Neural cell (in vitro differentiated cells): ENCODE data around the gene KRT86. TPM values are rescaled to one million over a fixed set of nuclear protein-coding genes. Genes with fewer than 3 reads are reported as not detected.

Experiments used
- H2AFZ ChIP-seq: fragments of 200-600, 300-800 bp; sonication (generic), shearing (Covaris generic); 2 replicates; pipeline ENCODE4 v1.6.0; 2014; ENCODE audit warnings: low read depth, mild to moderate bottlenecking, antibody characterized with exemption, low read length, moderate library complexity
- H3F3A ChIP-seq: fragments of 200-600 bp; shearing (Covaris generic); 2 replicates; pipeline ENCODE4 v1.6.1; 2016; ENCODE audit warnings: mild to moderate bottlenecking, moderate library complexity, mixed read lengths, antibody characterized with exemption, low read length; ENCODE audit not compliant: insufficient read depth, poor library complexity, severe bottlenecking
- H3K27ac ChIP-seq: fragments of 200-600, 300-800 bp; sonication (generic), shearing (Covaris generic); 2 replicates; pipeline ENCODE4 v1.5.1; 2014; ENCODE audit warnings: mild to moderate bottlenecking, low read length, moderate library complexity
- H3K27me3 ChIP-seq: fragments of 300-800, 200-600 bp; sonication (generic), shearing (Covaris generic); 2 replicates; pipeline ENCODE4 v1.6.0; 2014; ENCODE audit warnings: mild to moderate bottlenecking, low read depth, low read length, moderate library complexity; ENCODE audit not compliant: insufficient read depth
- H3K36me3 ChIP-seq: fragments of 300-800, 200-600 bp; sonication (generic), shearing (Covaris generic); 2 replicates; pipeline ENCODE4 v1.5.1; 2014; ENCODE audit warnings: mild to moderate bottlenecking, antibody characterized with exemption, low read length, moderate library complexity; ENCODE audit not compliant: insufficient read depth
- H3K4me2 ChIP-seq: fragments of 300-800, 200-600 bp; sonication (generic), shearing (Covaris generic); 2 replicates; pipeline ENCODE4 v1.6.0; 2014; ENCODE audit warnings: mild to moderate bottlenecking, low read length
- H3K4me3 ChIP-seq: fragments of 300-800, 200-600 bp; sonication (generic), shearing (Covaris generic); 2 replicates; pipeline ENCODE4 v1.5.1; 2014; ENCODE audit warnings: mild to moderate bottlenecking, low read length, moderate library complexity
- H3K79me2 ChIP-seq: fragments of 200-600 bp; shearing (Covaris generic); replicated peaks from 2 replicates; pipeline ENCODE4 v1.6.0; 2014; ENCODE audit warnings: mild to moderate bottlenecking, low read length, moderate library complexity; ENCODE audit not compliant: insufficient read depth
- H3K9ac ChIP-seq: fragments of 300-800, 200-600 bp; sonication (generic), shearing (Covaris generic); 2 replicates; pipeline ENCODE4 v1.6.1; 2016; ENCODE audit warnings: mild to moderate bottlenecking, low read length, mixed read lengths
- H3K9me2 ChIP-seq: fragments of 200-600 bp; shearing (Covaris generic); 2 replicates; pipeline ENCODE4 v1.6.1; 2016; ENCODE audit warnings: mild to moderate bottlenecking, low read length, mixed read lengths; ENCODE audit not compliant: insufficient read depth
- H3K9me3 ChIP-seq: fragments of 200-600, 300-800 bp; sonication (generic), shearing (Covaris generic); 2 replicates; pipeline ENCODE4 v1.6.1; 2016; ENCODE audit warnings: mild to moderate bottlenecking, mixed run types, low read length, moderate library complexity, mixed read lengths
- H4K20me1 ChIP-seq: fragments of 200-600 bp; shearing (Covaris generic); 2 replicates; pipeline ENCODE4 v1.6.1; 2016; ENCODE audit warnings: mild to moderate bottlenecking, mixed run types; ENCODE audit not compliant: insufficient read depth
- EP300 ChIP-seq: fragments of 450-650 bp; conservative IDR thresholded peaks from 2 replicates; pipeline ENCODE4 v1.6.1; 2014; ENCODE audit warnings: antibody characterized with exemption, mild to moderate bottlenecking, moderate library complexity; ENCODE audit not compliant: poor library complexity, severe bottlenecking
- EZH2 ChIP-seq: fragments of 200-600, 300-800 bp; shearing (Covaris generic), sonication (generic); IDR thresholded peaks from 2 replicates; pipeline ENCODE4 v1.6.1; 2014; ENCODE audit warnings: antibody characterized with exemption, low read length, borderline replicate concordance, mild to moderate bottlenecking; ENCODE audit not compliant: insufficient read depth, poor library complexity, severe bottlenecking
- MXI1 ChIP-seq: fragments of 450-650 bp; conservative IDR thresholded peaks from 2 replicates; pipeline ENCODE4 v1.6.1; 2014; ENCODE audit warnings: antibody characterized with exemption, mild to moderate bottlenecking; ENCODE audit not compliant: poor library complexity, severe bottlenecking
- POLR2AphosphoS5 ChIP-seq: IDR thresholded peaks from 2 replicates; pipeline ENCODE4 v1.6.1; 2012
- RAD21 ChIP-seq: fragments of 450-650 bp; conservative IDR thresholded peaks from 2 replicates; pipeline ENCODE4 v1.6.1; 2014; ENCODE audit warnings: antibody characterized with exemption, mild to moderate bottlenecking, moderate library complexity
- SMC3 ChIP-seq: fragments of 450-650 bp; conservative IDR thresholded peaks from 2 replicates; pipeline ENCODE4 v1.6.1; 2014; ENCODE audit warnings: antibody characterized with exemption, mild to moderate bottlenecking, moderate library complexity; ENCODE audit not compliant: poor library complexity
- TAF1 ChIP-seq: IDR thresholded peaks from 2 replicates; pipeline ENCODE4 v1.6.1; 2012; ENCODE audit warnings: low read depth
- polyA plus RNA-seq: library from polyadenylated mRNA; depleted of rRNA; stranded (reverse); fragments of >200 nt; gene quantifications from 2 replicates; pipeline ENCODE4 v1.2.3, GENCODE V29; 2014
- TF ChIP-seq, protein P1 (sequence below): fragments of 450-650 bp; IDR thresholded peaks from 2 replicates; pipeline ENCODE4 v1.5.1; 2014; ENCODE audit warnings: antibody characterized with exemption, mild to moderate bottlenecking, moderate library complexity; ENCODE audit not compliant: poor library complexity, severe bottlenecking
- TF ChIP-seq, protein P2 (sequence below): IDR thresholded peaks from 2 replicates; pipeline ENCODE4 v1.6.1; 2012; ENCODE audit warnings: borderline replicate concordance

Gene KRT86
- polyA plus RNA-seq, 1 donor from 2014 or later: not detected

DNA sequence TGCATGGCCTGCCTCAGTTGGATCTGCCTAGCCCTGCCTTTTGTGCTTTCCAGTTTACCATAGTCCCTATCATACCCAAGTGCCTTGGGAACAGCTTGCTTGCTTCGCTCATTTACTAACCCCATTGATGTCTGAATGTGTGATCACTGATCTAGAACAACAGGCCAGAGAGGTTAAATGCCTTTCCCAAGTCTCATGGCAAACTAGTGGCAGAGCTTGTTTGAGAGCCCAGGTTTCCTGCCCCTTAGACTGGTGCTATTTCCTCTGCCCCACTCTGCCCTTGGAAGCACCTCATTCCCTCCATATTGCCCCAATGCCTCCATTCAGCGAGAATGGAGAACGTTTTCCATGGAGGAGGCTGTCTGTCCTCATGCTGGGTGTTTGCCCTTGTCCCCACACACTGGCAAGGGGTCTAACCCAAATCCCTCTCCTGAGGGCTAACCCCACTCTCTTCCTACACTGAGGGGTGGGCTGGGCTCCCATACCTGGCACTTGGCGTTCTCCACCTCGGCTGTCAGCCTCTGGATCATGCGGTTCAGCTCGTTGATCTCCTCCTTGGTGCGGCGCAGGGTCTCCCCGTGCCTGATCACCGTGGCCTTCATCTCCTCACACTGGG is 21.6 kb upstream of the KRT86 start:
- H3K9me3 ChIP-seq: no peaks in the 10 kb centered on the region
- no peak overlapping the region for H3K27ac ChIP-seq
- no peak overlapping the region for H2AFZ ChIP-seq
- no peak overlapping the region for H3K4me2 ChIP-seq
- no peaks in the 10 kb centered on the region for H3K9me2 ChIP-seq
- no peak overlapping the region for H3K4me3 ChIP-seq
- H4K20me1 ChIP-seq: no peaks in the 10 kb centered on the region
- peaks cover 32% of the 10 kb centered on the region for H3K27me3 ChIP-seq
- H3K36me3 ChIP-seq: no peaks in the 10 kb centered on the region
- no peak overlapping the region for H3K9ac ChIP-seq
- no peaks in the 10 kb centered on the region for H3K79me2 ChIP-seq
- TF ChIP-seq, protein P1, sequence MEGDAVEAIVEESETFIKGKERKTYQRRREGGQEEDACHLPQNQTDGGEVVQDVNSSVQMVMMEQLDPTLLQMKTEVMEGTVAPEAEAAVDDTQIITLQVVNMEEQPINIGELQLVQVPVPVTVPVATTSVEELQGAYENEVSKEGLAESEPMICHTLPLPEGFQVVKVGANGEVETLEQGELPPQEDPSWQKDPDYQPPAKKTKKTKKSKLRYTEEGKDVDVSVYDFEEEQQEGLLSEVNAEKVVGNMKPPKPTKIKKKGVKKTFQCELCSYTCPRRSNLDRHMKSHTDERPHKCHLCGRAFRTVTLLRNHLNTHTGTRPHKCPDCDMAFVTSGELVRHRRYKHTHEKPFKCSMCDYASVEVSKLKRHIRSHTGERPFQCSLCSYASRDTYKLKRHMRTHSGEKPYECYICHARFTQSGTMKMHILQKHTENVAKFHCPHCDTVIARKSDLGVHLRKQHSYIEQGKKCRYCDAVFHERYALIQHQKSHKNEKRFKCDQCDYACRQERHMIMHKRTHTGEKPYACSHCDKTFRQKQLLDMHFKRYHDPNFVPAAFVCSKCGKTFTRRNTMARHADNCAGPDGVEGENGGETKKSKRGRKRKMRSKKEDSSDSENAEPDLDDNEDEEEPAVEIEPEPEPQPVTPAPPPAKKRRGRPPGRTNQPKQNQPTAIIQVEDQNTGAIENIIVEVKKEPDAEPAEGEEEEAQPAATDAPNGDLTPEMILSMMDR: no peak
- TF ChIP-seq POLR2AphosphoS5 (no peak), TAF1 (no peak), SMC3 (no peak), EZH2 (no peak), RAD21 (no peak), EP300 (no peak), MXI1 (no peak)
- TF ChIP-seq, protein P2, sequence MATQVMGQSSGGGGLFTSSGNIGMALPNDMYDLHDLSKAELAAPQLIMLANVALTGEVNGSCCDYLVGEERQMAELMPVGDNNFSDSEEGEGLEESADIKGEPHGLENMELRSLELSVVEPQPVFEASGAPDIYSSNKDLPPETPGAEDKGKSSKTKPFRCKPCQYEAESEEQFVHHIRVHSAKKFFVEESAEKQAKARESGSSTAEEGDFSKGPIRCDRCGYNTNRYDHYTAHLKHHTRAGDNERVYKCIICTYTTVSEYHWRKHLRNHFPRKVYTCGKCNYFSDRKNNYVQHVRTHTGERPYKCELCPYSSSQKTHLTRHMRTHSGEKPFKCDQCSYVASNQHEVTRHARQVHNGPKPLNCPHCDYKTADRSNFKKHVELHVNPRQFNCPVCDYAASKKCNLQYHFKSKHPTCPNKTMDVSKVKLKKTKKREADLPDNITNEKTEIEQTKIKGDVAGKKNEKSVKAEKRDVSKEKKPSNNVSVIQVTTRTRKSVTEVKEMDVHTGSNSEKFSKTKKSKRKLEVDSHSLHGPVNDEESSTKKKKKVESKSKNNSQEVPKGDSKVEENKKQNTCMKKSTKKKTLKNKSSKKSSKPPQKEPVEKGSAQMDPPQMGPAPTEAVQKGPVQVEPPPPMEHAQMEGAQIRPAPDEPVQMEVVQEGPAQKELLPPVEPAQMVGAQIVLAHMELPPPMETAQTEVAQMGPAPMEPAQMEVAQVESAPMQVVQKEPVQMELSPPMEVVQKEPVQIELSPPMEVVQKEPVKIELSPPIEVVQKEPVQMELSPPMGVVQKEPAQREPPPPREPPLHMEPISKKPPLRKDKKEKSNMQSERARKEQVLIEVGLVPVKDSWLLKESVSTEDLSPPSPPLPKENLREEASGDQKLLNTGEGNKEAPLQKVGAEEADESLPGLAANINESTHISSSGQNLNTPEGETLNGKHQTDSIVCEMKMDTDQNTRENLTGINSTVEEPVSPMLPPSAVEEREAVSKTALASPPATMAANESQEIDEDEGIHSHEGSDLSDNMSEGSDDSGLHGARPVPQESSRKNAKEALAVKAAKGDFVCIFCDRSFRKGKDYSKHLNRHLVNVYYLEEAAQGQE: no peak
- no peaks in the 10 kb centered on the region for H3F3A ChIP-seq

DNA sequence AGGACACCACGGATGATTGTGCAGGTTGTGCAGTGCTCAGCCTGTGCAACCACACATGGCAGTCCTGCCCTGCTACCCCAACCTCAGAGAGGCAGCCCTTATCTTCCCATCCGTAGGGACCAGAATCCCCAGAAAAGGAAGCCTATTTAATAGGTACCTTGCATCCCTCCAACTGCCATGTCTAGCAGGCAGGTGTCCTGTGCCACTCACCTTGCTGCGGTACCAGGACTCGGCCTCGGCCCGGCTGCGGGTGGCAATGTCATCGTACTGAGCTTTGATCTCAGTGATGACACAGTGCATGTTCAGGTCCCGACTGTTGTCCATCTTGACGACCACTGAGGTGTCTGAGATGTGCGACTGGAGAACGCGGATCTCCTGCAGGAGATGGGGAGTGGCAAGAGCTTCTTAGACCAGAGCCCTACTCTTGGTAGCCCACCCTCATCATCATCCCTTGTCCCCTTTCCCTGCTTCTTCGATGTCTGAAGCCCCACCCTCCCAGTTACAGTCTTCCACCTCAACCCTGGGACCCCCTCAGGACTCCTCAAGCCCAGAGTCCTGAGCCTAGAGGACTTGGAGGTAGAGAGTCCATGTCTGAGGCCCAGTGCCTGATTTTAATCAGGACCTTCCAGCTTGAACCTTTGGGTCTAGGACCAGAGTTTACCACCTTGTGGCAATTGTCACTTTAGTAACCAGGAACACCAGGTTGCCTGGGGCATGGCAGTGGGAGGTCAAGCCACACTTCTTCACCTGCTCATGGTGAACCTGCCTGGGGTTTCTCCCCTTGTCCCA is 20.9 kb upstream of the KRT86 start:
- Histone ChIP-seq H3K27me3 (peaks cover 39% of the 10 kb centered on the region), H3K4me3 (no peak overlapping the region), H2AFZ (no peak overlapping the region), H3K4me2 (no peak overlapping the region), H3F3A (no peaks in the 10 kb centered on the region), H3K36me3 (no peaks in the 10 kb centered on the region), H3K9me2 (no peaks in the 10 kb centered on the region), H3K27ac (no peak overlapping the region), H4K20me1 (no peaks in the 10 kb centered on the region), H3K79me2 (no peaks in the 10 kb centered on the region), H3K9ac (no peak overlapping the region), H3K9me3 (no peaks in the 10 kb centered on the region)
- TF ChIP-seq SMC3 (no peak), POLR2AphosphoS5 (no peak), MXI1 (no peak), RAD21 (no peak), EZH2 (no peak), EP300 (no peak), TAF1 (no peak)
- TF ChIP-seq, protein P2: no peak
- TF ChIP-seq, protein P1: no peak
